ENCODE measurements around the gene SCYGR6.
"Not testable (repeated sequence)": the region's sequence is repeated elsewhere in the genome, so short reads cannot be mapped to it uniquely, and the experiment has no call there.

SCYGR6 gene, protein sequence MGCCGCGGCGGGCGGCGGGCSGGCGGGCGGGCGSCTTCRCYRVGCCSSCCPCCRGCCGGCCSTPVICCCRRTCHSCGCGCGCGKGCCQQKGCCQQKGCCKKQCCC

DNA sequence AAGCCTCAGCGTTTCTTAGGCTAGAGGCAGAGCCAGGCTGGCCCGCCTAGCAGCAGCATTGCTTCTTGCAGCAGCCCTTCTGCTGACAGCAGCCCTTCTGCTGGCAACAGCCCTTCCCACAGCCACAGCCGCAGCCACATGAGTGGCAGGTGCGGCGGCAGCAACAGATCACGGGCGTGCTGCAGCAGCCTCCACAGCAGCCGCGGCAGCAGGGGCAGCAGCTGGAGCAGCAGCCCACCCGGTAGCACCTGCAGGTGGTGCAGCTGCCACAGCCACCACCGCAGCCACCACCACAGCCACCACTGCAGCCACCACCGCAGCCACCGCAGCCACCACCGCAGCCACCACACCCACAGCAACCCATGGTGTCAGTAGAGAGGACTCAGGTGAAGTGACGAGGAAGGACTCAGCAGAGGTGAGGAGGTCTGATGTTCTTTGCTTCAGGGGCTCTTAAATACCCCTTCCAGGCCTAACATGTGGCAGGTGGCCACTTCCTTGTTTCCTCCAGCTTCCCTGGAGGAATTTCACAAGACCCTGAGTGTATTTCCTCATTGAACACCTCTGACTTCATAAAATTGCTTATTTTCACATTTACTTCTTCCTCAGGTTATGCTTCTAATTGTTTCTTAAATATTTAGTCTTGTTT is at the start of gene SCYGR6:
TSS of gene SCYGR6 (minus strand) at position 364 of the 646 bp plus-strand sequence. CDS start at position 364, 0 bp downstream.
- no peak for DNase-seq (ENCODE audit: low spot score)

DNA sequence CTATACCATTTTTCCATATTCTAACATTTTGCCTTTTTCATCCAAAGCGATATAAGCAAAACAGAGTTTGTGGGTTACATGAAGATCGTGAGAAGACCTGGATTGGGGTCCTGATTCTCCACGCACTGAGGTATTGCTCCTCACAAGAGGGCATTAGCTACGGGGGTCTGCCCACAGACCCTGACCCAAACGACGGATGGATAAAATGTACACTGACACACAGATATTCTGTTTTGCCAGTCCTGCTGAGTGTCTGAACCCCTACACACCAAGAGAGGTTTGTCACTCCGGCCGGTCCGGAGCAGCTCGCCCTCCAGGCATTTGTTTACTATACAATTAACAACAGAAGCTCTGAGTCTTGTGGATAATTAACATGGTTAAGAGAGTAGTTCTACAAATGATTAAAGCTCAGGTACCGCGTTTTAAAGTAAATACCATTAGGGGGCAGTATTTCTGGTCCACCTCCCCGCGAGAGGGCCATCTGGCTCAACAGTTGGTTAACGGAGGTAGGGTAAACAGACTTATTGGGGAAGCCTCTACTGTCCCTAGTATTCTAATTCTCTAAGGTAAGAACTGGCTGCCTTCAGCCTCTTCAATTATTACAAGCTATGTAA is 49.6 kb upstream of the SCYGR6 start:
- peak; percentile 20 for DNase-seq (ENCODE audit: low spot score)

DNA sequence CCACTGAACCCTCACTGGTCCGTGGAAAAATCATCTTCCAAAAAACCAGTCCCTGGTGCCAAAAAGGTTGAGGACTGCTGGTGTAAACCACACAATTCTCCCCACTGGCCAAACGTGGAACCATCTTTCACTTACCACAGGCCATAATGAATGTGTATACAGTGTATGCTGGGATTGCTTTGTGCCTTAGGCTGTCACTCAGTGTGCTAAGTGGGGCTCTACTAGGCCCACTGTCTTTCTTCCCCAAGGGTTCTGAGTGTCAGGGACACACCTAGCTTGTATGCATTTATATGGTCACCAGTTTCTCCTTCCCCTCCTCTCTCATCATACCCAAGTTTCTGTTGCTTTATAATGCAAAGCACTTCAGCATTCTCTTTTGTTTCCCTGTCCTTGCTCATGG is 48.4 kb upstream of the SCYGR6 start:
- DNase-seq (ENCODE audit: low spot score): no peak

DNA sequence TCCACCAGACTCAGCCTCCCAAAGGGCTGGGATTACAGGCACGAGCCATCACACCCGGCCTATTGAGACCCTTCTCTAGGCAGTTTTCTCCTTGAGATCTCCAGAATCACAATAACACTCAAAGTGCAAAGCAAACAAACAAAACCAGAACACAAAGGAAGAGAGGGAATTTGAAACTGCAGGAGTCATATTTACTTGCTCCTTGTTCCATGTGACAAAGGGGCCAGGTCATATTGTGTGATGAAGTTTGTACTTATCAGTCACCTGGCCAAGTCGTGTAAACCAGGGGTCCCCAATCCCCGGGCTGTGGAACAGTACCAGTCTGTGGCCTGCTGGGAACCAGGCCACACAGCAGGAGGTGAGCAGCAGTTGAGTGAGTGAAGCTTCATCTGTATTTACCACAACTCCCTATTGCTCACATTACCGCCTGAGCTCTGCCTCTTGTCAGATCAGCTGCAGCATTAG is 47.7 kb upstream of the SCYGR6 start:
- no peak for DNase-seq (ENCODE audit: low spot score)

DNA sequence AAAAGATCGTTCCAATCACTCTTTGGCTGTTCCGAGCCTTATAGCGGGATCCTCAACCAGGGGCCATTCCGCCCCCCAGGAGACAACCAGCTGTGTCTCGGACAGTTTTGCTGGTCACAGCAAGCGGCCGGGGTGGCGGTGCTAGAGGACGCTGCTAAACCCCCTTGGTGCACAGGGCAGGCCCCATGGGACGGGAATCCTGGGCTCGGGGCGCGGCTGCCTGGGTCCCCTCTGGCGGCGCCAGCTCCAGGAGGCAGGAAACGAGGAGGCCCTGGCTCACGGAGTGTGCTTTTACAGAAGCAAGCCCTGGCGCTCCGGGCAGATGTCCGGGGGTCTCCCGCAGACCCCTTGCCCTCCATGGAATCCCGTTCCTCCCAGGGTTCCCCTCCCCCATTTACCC is 43.3 kb upstream of the SCYGR6 start:
- no peak for DNase-seq (ENCODE audit: low spot score)

DNA sequence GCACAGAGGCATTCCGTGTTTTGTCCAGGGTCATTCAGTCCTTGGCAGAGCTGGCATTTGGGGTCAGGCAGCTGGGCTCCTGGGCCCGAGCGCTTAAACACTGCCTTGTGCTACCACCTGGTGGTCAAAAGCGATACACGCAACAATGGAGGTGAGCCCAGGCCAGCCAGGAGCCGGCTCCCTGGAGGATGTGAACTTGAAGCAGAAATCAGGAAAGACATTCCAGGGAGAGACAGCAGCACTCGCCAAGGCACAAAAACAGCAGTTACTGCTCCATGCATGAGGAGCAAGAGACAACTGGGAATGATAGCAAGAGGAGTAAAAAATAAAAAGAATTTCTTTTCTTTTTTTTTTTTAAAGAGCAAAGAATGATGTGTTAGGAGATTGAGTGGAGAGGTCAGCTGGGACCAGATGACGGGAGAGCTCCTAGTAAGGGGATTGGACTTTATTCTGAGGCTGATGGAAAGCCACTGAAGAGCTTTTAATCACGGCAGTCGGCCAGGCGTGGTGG is 41.9 kb upstream of the SCYGR6 start:
- peak; percentile 57 for DNase-seq (ENCODE audit: low spot score)

DNA sequence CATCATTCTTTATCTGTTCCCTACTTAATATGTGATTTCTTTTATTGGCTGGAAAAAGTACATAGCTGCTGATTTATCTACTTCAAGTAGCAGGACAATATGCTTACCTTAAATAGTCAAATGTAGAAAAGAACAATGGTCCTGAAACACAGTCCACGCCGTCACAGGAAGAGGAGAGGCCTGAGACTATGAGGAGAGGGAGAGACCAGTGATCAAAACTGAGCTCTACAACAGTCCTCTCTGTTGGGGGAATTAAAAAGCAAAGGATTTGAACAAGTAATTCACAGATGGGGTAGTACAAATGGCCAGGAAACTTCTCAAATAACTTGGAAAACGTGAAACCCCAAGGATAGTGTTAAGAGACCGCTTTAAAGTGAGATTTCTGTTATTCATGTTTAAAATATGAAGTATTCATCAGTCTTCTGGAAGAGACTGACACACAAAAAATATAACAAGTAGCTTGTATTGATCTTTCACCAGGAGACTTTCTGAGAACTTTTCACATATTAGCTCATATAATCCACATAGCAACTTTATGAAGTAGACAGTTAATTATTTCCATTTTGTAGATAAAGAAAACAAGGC is 41.3 kb upstream of the SCYGR6 start:
- DNase-seq (ENCODE audit: low spot score): no peak

DNA sequence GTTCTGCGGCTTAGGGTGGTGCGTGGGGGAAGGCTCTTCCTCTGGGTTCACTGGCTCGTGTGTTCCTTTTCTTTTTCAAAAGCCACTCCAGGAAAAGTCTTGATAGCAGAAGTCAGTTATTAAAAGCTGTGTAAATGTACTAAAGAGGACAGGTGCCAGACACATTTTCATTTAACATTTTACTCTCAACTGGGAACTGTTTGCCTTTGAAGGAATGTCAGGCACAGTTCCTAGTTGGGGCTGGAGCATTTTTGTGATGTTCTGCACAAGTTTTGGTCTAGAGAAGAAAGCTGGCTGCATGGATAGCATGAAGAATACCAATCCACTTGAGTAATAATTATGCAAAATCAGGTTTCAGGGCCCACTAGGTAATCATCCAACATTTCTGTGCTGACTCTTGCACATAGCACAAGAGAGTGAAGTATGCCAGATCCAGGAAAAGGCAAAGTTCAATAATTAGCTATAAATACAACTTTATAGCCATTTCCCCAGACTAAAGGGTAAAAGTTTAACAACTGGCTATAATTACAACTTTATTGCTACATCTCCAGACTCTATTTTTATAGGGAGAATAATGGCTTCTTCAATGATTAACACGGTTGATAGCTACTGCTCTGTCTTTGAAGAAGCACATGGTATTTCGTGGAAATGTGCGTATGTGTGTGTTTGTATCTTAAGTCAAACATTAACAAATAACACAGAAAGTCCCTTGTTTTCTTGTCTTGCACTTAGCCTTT is 37.4 kb upstream of the SCYGR6 start:
- DNase-seq (ENCODE audit: low spot score): no peak

DNA sequence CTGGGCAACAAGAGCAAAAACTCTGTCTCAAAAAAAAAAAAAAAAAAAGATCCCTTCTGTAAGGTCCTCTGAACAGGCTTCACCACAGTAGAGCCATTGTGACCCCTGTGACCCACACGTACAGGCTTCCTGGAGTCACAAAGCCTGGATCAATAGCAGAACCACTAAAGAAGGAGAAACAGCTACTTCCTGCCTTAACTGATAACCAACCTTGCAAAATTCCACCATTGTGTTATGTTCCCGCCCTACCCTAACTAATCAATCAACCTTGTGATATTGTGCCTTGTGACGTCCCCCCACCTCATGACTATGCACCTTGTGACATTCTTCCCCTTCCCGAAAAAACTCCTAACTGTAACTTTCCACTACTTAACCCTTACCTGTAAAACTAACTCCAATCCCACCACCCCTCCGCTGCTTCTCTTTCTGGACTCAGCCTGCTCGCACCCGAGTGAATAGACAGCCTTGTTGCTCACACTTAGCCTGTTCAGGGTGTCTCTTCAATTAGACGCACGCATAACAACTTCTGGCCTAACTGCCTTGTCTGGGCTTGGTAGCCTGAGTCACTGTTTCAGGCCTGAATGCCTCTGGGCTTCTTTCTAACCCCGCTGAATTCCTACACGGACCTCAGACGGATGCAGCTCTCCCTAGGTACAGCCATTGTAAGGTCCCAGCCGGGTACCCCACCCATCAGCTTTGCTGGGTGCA is 35.0 kb upstream of the SCYGR6 start:
- DNase-seq (ENCODE audit: low spot score): no peak

DNA sequence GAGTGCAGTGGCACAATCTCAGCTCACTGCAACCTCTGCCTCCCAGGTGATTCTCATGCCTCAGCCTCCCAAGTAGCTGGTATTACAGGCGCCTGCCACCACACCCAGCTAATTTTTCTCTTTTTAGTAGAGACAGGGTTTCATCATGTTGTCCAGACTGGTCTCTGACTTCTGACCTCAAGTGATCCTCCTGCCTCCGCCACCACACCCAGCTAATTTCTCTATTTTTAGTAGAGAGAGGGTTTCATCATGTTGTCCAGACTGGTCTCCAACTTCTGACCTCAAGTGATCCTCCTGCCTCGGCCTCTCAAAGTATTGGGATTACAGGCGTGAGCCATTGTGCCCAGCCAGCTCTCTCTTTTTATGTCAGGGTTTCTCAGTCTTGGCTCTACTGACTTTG is 31.7 kb upstream of the SCYGR6 start:
- not testable (repeated sequence) for DNase-seq (ENCODE audit: low spot score)

DNA sequence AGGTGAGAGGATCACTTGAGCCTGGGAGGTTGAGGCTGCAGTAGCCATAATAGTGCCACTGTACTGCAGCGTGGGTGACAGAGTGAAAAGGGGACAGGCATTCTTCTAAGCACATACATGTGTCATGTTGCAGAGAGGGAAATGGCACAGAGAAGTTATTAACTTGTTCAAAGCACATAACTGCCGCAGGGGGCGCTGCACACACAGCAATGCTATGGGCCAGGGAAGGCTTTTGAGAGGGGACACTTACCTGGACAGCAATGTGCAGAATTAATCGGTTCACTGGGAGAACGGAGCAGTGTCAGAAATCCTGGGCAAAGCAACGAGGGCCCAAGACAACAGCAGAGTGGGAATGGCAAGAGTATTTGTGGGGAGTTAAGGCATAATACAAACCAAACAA is 23.5 kb upstream of the SCYGR6 start:
- no peak for DNase-seq (ENCODE audit: low spot score)

DNA sequence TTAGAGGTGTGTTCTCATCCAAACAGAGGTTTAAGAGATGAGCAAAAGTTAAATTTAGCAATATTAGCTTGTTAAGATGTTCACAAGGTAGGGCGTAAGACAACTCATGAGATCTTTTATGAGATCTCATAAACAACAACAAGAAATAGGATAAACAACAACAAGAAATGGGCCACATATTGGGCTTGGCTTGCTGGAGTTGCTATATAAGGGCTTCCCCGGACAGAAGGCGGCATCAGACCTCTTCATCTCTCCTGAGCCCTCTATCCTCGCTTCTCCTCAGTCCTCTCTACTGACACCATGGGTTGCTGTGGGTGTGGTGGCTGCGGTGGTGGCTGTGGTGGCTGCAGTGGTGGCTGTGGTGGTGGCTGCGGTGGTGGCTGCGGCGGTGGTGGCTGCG is 21.0 kb upstream of the SCYGR6 start, which contains the start of gene SCYGR8:
TSS of gene SCYGR8 (plus strand) at position 301 of the 400 bp plus-strand sequence. CDS start at position 301, 0 bp downstream.
- DNase-seq (ENCODE audit: low spot score): no peak

DNA sequence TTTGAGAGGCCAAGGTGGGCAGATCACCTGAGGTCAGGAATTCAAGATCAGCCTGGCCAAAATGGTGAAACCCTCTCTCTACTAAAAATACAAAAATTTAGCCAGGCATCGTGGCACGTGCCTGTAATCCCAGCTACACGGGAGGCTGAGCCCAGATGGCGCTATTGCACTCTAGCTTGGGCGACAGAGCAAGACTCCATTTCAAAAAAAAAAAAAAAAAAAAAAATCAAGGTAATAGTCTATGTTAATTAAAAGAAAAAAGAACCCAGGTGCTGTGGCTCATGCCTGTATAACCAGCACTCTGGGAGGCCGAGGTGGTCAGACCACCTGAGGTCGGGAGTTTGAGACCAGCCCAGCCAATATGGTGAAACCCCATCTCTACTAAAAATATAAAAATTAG is 16.1 kb upstream of the SCYGR6 start:
- DNase-seq (ENCODE audit: low spot score): not testable (repeated sequence)

DNA sequence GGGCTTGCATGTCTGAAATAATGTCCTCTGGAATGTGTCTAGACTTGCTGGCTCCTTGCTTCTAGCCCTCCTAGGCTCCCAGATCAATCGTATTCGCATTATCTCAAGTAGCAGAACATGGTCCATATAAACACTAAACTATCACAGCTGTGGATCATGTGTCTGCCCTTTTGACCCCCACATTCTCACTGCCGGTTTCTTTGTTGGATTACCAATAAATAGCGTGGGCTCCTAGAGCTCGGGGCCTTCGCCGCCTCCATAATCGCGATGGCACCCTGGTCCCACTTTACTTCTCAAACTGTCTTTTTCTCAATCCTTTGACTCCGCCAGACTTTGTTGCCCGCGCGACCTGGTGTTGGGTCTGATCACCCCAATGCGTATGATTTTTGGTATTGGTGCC is 14.8 kb upstream of the SCYGR6 start:
- DNase-seq (ENCODE audit: low spot score): no peak

DNA sequence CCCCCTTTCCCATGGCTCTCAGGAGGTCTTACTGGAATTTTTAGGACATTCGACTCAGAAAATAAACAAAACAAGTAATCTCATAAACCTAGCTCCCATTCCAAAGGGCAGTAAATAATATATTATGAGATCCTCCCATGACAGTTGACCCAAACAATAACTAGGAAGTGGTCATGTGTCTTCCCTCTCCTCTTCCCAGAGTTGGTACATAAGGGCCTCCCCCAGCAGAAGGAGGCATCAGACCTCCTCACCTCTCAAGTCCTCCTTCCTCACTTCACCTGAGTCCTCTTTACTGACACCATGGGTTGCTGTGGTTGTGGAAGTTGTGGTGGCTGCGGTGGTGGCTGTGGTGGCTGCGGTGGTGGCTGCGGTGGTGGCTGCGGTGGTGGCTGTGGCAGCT is 3.5 kb upstream of the SCYGR6 start, which contains the start of gene SCYGR7:
TSS of gene SCYGR7 (plus strand) at position 301 of the 400 bp plus-strand sequence. CDS start at position 301, 0 bp downstream.
- DNase-seq (ENCODE audit: low spot score): no peak

DNA sequence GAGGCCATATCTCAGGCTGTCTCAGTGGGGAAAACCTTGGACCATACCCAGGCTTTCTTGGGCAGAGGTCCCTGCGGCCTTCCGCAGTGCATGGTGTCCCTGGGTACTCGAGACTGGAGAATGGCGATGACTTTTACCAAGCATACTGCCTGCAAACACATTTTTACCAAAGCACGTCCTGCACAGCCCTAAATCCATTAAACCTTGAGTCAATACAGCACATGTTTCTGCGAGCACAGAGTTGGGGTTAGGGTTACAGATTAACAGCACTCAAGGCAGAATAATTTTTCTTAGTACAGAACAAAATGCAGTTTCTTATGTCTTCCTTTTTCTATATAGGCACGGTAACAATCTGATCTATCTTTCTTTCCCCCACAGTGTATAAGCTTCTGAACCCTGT is 1.7 kb downstream of the SCYGR6 start:
- DNase-seq (ENCODE audit: low spot score): not testable (repeated sequence)

DNA sequence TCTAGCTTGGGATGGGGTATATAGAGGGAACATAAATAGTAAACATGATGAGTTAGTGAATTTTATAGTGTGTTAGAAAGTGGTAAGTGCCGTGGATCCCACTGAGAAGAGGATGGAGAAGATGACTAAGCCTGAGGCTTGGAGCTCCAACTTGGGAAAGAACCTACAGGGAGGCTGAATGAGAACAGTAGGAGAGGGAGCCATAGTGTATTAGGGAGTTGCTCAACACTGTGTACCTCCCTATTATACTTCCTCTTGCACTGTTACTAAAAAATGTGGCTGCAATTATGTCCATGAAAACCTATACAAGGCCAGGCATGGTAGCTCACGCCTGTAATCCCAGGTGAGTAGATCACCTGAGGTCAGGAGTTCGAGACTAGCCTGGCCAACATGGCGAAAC is 3.9 kb downstream of the SCYGR6 start:
- no peak for DNase-seq (ENCODE audit: low spot score)

DNA sequence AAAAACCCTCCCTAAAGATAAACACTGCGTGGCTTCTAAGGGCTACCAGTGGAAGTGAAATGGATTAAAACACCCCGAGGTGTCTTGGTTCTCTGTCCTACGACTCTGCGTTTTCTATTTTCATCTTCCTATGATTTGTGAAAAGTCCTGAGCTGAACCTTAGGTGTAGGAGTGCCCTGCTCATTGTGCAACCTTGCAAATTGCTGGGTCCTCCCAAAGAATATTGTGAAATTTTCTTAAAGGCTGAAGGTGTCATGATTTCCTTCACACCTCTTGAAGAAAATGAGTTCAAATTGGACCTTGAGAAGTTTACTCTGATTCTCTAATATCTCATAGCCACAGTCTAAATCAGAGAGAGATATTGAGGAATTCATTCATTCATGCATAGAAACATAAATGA is 4.9 kb downstream of the SCYGR6 start:
- DNase-seq (ENCODE audit: low spot score): no peak

DNA sequence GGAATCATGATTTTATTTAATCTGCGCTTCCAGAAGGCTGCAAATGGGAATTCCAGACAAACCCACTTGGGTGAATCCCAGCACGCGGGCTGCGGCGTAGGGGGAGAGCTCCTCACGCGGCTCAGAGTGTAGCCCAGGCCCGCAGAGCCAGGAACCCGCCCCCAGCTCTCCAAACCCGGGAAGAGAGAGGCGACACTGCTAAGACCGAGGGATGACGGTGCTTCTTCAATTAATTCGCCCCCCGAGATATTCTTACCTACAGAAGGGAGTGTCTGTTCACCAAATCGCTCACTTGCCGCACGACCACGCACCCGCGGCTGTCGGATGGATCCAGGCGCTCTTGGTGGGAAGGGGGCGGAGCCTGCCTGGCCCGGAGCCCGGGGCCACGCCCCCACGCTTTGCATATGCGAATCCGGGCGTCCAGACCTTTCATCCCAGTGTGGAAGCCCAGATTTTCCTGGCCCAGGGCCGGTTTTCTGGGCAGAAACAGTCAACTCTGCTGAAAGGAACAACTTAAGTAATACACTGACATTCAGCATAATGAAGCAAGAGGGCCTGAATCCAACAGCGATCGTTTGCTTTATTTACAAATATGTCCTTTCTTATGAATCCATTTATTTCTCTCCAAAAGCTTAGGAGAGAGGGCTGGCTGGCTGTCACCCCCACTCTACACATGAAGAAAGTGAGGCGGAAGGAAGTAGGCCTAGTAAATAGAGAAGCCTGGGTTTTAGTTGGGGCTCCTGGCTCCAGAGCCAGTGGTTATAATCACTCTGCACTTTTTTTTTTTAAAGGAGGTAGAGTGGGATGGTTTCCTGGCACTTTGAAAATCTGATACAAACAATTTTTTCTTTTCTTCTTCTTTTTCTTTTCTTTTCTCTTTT is 6.6 kb downstream of the SCYGR6 start, which contains the start of gene SLC19A3:
TSS of gene SLC19A3 (minus strand) at position 342 of the 881 bp plus-strand sequence. CDS start 15,710 bp downstream, outside the sequence.
- no peak for DNase-seq (ENCODE audit: low spot score)

DNA sequence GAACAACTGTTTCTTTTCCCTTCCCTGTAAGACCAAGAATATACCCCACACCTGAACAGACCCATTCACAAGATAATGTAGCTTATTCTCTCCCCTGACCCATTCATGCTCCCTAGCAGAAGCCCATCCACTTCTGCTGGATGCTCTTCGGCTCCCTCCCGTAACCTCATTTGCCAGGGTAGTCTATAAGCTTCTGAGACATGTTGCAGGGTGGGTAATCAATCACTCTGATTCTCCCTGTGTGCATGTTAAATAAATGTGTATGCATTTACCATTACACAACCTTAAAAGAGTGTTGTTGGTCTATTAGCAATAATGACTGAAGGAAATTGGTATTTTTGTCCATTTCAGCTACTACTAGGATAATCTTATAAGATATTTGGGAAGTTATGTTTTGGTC is 8.1 kb downstream of the SCYGR6 start:
- no peak for DNase-seq (ENCODE audit: low spot score)

Data from CD4-positive, alpha-beta T cell treated with Interleukin-15 for 4 hours (primary cell).